ENCODE measurements around the gene SYT9. TPM values are rescaled to one million over a fixed set of nuclear protein-coding genes. Genes with fewer than 3 reads are reported as not detected.
A peak's percentile ranks its signal among the peaks of the same experiment; 100 is the strongest.
"Not testable (repeated sequence)": the region's sequence is repeated elsewhere in the genome, so short reads cannot be mapped to it uniquely, and the experiment has no call there.

Gene SYT9
- total RNA-seq, 2 donors from 2014 or later, result 0.08 to 0.24 TPM

DNA sequence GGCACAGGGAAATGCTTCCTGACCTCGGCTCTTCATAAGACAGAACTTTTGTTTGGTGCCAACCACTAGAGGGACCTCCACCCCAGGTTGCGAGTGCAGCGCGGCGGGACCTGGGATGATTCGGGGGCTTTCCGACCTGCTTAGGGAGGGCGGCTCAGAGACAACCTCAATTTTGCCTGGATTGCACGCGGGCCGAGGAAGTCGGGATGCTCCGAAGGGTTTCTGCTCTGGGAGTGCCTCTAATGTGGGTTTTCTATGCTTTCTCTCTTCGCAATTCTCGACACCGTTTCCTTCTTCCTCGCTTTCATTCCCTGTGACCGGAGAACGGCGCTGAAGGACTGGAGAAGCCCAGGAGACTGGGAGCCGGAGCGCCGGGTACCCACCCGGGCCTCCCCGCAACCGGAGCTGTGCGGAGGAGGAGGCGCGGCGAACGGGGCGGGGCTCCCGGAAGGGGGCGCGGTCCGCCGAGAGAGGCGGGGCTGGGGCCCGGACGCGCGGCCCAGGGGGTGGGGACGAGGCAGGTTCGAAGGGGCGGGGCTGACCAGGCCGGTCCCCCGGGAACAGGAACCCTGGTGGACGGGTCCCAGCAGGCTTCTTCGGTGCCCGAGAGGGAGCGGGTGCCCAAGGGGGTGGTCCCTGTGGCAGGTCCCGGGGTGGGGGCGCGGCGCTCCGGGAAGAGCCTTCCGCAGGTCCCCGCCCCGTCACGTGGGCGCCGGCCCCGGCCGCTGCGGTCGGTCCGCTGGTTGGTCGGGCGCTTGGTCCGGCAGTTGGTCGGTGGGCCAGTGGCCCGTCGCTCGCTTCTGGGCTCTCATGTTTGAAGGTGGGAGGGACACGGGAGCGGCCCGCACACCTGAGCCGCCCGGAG, 261.8 kb downstream of the SYT9 start, which contains the start of gene PPFIBP2:
Gene PPFIBP2 (plus strand): TSS at position 766 of the 865 bp plus-strand sequence. CDS start 35,477 bp downstream, outside the sequence.
- DNase-seq, result peak; percentile 84
- intact Hi-C loops (cut with DNase I), result loop anchor here in 1 of 2 donors (5.0 kb wide), 2 partner anchors 44 to 64 kb away; no protein-coding TSS in a partner anchor
- peak; percentile 90 to 95 for ATAC-seq

DNA sequence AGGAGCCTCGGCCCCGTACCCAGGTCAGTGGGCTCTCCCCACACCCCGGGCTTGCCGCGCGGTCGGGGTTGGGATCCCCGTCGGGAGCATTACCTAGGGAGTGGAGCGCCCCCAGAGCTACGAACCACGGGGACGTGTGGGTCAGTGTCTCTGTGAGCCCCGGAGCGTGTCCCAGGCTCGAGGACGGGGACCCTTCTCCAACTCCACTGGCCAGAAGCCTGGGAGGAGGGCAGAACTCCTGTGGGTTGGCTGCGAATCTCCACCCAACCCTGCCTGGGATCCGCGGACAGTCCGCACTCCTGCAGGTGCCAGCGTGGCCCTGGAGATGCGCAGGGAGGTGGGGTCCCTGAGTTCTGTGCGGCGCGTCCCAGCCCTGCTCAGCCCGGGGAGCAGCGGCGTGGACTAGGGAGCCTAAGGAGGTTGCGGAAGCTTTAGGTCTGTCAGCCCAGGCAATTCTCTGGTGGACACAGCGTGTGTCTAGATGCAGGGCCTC, 262.4 kb downstream of the SYT9 start:
- ATAC-seq (peak; percentile 7 to 42), DNase-seq (no peak)
- intact Hi-C loops (cut with DNase I), result loop anchor here in 1 of 2 donors (5.0 kb wide), 2 partner anchors 43 to 63 kb away; no protein-coding TSS in a partner anchor

DNA sequence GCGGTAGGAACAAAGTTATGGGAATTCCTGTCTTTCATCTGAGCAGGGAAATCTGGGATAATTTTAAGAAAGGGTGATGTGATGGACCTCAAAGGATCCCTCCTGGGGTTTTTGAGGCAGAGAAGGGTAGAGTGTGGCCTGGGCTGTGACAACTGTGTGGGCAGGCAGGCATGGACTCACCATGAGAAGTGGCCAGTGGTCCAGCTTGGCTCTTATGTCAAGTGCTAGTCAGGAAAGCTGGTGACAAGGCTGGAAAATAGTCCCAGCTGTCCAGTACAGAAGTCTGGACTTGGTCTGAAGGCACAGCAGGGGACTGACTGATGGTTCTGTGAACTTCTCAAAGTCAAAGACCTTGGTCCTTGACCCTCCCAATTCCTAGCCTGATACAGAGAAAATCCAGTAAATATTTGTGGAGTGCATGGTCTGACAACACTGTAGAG, 263.8 kb downstream of the SYT9 start:
- ATAC-seq, result no peak
- intact Hi-C loops (cut with DNase I), result no loop called here
- no peak for DNase-seq

DNA sequence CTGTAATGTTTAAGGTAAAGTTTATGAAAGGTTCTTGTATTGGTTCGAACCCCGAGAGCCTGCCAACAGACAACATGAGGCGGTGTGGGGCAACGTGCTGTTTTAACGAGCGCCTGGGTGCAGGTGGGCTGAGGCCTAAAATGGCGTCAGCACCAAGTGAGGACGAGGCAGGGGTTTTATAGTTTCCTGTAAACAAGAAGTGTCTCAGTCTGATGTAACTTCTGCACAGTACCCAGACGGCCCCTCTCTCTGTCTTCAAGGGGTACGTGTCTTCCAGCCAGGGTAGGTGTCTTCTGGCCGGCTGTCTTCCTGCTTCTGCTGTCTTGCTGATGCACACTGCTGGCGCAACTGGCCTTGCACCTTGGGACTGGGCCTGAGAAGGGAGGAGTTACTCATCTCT, 264.8 kb downstream of the SYT9 start:
- DNase-seq (no peak), ATAC-seq (no peak)
- intact Hi-C loops (cut with DNase I), result no loop called here

DNA sequence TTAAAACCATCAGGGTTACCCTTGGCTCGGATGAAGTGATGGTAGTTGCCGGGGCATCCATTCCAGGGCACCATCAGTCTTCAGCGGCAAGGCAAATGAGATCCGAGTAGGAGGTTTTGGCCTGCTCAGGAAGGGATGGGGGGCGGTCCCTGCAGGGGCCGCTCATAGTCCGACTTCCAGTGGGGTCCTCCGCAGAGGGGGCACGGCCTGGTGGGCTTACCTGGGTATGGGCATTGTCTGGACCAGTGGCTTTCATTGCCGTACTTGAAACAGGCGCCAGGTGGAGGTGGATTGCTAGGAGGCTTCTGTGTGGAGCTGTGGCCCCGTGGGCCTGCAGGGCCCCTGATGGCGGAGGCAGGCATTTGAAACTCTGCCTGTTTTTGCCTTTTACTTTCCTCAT, 266.0 kb downstream of the SYT9 start:
- ATAC-seq; DNase-seq; intact Hi-C loops (cut with DNase I): not testable (repeated sequence)

Small RNA genes within 50 kb of the gene (microRNA-seq; reads per million reads assigned to microRNA genes)
- 0 reads per million in 2 donors for gene MIR302E

Other genes with a start within 250 kb of the SYT9 start
- 1 to 10 TPM; 1.4 to 1.5 TPM for gene ZNF214, start 231.6 kb upstream of the SYT9 start, total RNA-seq
- not detected for gene NLRP14, start 231.4 kb upstream of the SYT9 start, total RNA-seq
- not detected for gene RBMXL2, start 162.9 kb upstream of the SYT9 start, total RNA-seq
- 10 to 100 TPM in 1 of 2 donors, 1 to 10 TPM in 1; 6.7 to 16.5 TPM for gene OLFML1, start 233.6 kb downstream of the SYT9 start, total RNA-seq